Activated CD4-positive, CD25-positive, alpha-beta regulatory T cell (primary cell): ENCODE data around the gene TRAF7.
"Not testable (repeated sequence)": the region's sequence is repeated elsewhere in the genome, so short reads cannot be mapped to it uniquely, and the experiment has no call there.

Source experiments
- DNase-seq, 4 experiments: peaks; one replicate each; lab custom pipeline; 2025; lab: John Stamatoyannopoulos, UW

Gene TRAF7

GRCh38 chr16:2155091-2155950 lies at the start of gene TRAF7:
Gene TRAF7, plus strand, starts transcription at chr16:2155782. Its CDS starts 8,139 bp downstream, at chr16:2163921.
- peak; percentile 99 to 100 (median 99) for DNase-seq

DNA sequence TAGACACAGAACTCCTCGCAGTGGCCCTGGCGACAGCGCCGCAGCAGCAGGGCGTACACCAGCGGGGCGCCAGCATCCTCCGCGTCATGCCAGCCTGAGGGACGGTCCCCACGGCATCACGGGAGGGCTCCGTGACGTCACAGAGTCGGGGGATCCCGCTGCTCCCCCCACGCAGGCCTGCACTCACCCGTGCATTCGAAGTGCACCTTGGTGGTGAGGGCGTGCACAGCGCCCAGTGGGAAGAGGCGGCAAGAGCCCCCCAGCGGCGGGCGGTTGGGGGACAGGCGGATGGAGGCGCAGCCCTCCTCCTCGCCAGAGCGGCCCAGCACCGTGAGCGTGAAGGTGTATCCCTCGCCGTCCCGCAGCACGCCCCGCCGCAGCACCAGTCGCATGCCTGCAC lies 49.4 kb upstream of the TRAF7 start:
- DNase-seq, result not testable (repeated sequence)

DNA sequence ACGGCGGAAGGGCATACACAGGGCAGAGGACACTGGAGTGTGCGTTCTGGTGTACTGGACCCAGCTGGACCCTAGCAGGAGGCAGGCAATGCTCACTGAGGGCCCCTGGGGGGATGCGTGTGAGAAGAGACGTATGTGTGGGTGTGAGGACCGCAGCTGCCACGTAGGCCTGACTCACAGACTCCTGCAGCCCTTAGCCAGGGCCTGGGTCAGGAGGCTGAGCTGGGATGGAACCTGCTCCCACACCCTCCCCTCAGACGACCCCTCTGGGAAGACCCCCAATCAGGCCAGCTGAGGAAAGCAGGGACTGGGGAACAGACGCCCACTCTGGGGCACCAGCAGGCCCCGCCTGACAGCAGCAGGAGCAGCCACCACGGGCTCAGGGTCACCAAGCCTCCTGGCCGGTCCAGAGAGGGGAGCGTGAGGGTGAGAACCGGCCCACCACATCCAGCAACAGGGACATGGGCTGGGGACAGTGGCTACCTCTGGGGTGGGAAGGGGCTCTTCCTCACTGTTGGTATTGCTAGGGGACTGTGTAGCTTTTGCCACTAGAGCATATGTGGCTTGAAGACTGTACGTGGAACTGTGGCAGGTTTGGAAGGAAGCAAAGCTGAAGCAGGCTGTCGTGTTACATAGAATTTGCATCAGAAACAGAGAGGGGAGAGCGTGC lies 48.3 kb upstream of the TRAF7 start:
- not testable (repeated sequence) for DNase-seq

GRCh38 chr16:2107791-2108125 lies 47.8 kb upstream of the TRAF7 start:
- DNase-seq, result not testable (repeated sequence)

GRCh38 chr16:2108446-2109270 lies 46.9 kb upstream of the TRAF7 start:
- not testable (repeated sequence) for DNase-seq

- not testable (repeated sequence) for DNase-seq
Observed at GRCh38 chr16:2109271-2109580, 46.4 kb upstream of the TRAF7 start.

GRCh38 chr16:2109872-2110271 lies 45.7 kb upstream of the TRAF7 start:
- not testable (repeated sequence) for DNase-seq

DNA sequence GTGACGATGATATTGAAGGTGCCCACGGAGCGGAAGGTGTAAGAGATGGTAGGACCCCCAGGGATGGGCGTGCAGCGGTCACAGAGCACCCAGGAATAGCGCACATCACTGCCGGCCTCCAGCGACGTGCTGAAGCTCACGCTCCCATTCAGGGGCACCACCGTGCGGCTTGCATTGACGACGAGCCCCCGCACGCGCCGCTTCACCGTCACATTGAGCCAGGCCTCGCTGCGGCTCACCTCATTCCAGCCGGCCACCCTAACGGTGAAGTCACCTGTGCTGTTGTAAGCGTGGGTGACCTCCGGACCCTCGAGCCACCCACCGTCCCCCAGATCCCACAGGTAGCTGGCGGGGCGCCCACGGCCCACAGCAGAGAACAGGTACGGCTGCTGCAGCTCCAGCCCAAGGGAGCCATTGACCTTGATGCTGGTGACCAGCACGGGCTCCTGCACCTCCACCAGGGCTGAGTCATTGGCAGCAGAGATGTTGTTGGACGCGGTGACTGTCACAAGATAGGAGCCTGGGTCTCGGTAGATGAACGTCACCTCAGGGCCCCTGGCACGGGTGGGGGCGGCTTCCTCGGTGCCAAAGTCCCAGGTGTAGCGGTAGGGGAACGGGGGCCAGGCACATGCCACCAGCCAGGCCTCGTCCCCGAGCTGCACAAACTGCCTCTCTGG lies 45.1 kb upstream of the TRAF7 start:
- DNase-seq, result not testable (repeated sequence)

DNA sequence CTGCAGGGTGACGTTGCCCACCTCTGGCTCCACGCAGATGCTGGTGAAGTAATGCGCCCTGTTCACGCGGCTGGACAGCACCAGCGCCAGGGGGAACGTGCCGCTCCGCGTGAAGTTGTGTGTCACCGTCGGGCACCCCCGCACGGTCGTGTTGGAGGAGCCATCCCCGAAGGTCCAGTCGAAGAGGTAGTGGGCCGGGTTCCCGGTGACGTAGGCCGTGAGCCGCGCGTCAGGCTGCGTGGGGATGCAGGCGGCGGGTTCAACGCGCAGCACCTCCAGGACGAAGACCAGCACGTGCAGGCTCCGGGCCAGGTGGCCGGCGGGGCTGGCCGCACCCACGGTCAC lies 44.6 kb upstream of the TRAF7 start:
- DNase-seq, result not testable (repeated sequence)

DNA sequence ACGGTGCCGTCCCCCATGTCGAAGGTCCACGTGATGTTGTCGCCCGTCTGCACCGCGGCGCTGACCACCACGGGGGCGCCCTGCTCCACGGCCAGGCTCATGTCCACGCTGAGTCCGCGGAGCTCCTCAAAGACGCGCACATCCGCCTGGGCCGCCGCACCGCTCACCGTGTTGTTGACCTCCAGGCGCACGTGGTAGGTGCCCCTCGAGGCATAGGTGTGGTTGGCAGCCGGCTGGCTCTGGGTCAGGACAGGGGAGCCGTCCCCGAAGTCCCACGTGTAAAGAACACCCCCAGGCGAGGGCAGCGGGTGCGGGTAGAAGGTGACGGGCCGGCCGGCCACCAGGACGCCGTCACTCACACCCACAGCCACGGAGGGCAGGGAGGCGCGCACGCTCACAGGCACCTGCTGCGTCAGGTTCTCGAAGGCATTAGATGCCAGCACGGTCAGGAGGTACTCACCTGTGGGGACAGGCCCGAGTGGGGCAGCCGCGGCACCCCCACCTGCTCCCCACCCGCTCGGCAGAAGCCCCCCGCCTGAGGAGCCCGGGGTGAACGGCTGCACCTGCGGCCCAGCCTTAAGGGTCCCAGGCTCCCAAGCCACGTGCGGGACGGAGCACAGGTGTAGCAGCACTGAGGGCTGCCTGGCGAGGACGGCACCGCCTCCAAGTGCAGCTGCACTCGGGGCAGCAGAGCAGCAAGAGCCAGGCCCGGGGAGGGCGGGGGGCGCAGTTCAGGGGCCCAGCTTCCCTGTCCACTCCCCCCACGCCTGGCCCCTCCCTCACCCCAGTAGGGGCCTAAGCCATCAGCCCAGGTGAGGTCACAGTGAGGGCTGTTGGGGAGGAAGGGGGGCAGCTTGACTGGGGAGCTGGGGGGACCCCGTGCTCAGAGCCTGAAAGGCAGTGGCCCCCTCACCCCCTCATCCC lies 43.9 kb upstream of the TRAF7 start:
- not testable (repeated sequence) for DNase-seq

GRCh38 chr16:2112539-2113106 lies 43.0 kb upstream of the TRAF7 start:
- DNase-seq, result not testable (repeated sequence)

GRCh38 chr16:2114225-2114624 lies 41.4 kb upstream of the TRAF7 start:
- not testable (repeated sequence) for DNase-seq

- DNase-seq, result not testable (repeated sequence)
Observed at GRCh38 chr16:2114885-2115590, 40.5 kb upstream of the TRAF7 start.

DNA sequence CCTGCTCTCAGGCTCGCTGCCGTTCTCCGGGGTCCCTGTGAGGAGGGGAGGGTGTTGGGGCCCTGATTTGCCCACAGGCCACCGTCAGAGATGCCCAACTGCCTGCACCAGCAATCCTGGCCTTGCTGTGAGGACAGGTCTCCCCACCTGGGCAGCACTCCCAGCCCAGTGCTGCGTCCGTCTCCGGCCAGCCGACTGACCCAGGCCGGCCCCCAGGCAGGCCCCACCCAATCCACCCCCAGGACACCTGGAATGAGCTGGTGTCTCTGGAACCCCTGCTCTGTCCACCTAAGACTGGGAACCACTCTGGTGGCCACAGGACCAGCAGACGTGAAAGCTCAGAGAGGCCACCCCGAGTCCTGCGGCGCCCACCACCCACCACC lies 40.0 kb upstream of the TRAF7 start:
- DNase-seq, result no peak

- DNase-seq, result not testable (repeated sequence)
Observed at GRCh38 chr16:2116428-2116827, 39.2 kb upstream of the TRAF7 start.

GRCh38 chr16:2117341-2117740 lies 38.2 kb upstream of the TRAF7 start:
- not testable (repeated sequence) for DNase-seq

DNA sequence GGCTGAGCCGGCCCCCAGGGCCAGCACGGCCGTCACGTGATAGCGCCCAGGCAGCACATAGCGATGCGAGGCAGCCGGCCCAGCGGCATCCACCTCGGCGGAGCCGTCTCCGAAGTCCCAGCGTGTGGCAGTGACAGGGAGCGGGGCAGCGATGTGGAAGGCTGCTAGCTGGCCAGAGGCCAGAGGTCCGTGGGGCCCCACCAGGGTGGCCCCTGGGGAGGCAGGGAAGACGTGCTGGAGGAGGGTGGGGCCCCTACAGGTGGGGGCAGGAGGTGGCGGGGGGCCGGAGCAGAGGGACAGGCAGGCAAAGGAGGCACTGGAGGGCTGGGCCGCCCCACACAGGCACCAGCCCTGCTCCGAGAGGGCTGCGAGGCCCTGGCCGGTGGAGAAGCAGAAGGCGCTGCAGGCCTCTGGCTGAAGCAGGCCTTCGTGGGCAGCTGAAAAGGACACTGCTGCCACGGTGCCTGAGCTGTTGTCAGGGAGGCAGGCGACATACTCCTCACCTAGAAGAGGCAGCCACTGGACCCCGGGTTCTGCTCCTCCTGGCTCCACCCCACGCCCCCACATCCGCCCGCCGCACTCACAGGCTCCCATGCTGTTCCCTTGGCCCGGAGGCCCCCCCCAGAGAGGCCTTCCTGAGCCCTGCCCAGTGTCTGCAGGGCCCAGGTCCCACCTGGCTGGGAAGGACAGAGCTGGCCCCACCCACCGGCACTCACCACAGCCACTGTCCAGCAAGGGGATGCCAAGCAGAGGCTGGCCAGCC lies 37.4 kb upstream of the TRAF7 start:
- DNase-seq, result not testable (repeated sequence)

DNA sequence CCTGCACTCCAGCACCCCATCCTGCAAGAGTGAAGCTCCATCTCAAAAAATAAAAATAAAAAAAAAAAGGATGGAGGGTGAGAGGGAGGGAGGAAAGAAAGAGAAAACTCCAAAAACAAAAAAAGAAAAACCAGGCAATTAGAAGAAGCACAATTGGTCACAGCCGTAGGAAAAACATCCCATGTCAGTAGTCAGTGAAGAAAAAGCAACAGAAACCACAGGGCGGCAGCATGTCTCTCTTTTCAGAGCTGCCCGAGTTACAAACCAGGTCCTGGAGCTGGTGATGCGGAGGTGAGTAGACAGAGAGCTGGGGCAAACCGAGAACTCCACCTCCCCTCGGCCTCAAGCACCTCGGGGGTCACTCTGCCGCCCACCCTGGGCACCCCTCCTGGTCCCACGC lies 34.3 kb upstream of the TRAF7 start:
- not testable (repeated sequence) for DNase-seq

DNA sequence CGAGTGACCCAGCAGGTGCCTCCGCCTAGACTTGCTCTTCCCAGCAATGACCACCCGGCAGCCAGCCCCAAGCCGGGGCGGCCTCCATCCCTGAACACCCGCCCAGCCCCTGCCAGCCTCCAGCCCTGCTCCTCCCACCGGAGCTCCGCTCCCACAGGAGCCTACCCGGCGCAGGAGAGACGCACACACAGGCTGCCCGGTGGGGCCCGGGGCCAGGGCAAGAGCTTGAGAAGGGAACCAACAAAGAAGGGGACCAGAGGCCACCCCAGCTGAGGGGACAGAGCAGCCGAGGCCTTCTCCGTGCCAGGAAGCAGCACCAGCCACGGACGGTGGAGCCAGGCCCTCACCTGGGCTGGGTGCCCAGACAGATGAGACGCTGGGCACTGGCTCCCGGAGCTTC lies 33.7 kb upstream of the TRAF7 start:
- no peak for DNase-seq
